HG03039 (cell line): Measurements from ENCODE around the gene RNPEPL1.

ENCODE experiments used
- ATAC-seq: cut with Tn5 transposase; IDR thresholded peaks from one replicate; pipeline ENCODE4 v1.9.1; 2021; ENCODE audit warnings: mild to moderate bottlenecking, moderate library complexity; ENCODE audit not compliant: unreplicated experiment

Gene RNPEPL1

GRCh38 chr2:240589850-240590525 lies 21.7 kb downstream of the RNPEPL1 start:
- ATAC-seq: no peak

GRCh38 chr2:240590681-240591111 lies 22.4 kb downstream of the RNPEPL1 start:
- ATAC-seq: no peak

GRCh38 chr2:240591226-240591625 lies 22.9 kb downstream of the RNPEPL1 start:
- ATAC-seq: no peak

- ATAC-seq: no peak
These were observed 23.5 kb downstream of the RNPEPL1 start for GRCh38 chr2:240591784-240592183.

- ATAC-seq: no peak
These were observed 24.9 kb downstream of the RNPEPL1 start for GRCh38 chr2:240593026-240593702.

GRCh38 chr2:240593703-240594451 lies 25.6 kb downstream of the RNPEPL1 start:
- no peak for ATAC-seq

- ATAC-seq: no peak
These were observed 26.5 kb downstream of the RNPEPL1 start for GRCh38 chr2:240594511-240595380.

- no peak for ATAC-seq
These were observed 27.2 kb downstream of the RNPEPL1 start for GRCh38 chr2:240595381-240596079.

- no peak for ATAC-seq
These were observed 27.8 kb downstream of the RNPEPL1 start for GRCh38 chr2:240596080-240596460.

- ATAC-seq: no peak
These were observed 28.2 kb downstream of the RNPEPL1 start for GRCh38 chr2:240596491-240596931.

- ATAC-seq: no peak
These were observed 28.8 kb downstream of the RNPEPL1 start for GRCh38 chr2:240597054-240597418.

- ATAC-seq: no peak
These were observed 29.3 kb downstream of the RNPEPL1 start for GRCh38 chr2:240597419-240598181.

GRCh38 chr2:240598311-240598911 lies 30.1 kb downstream of the RNPEPL1 start:
- no peak for ATAC-seq

- no peak for ATAC-seq
These were observed 30.9 kb downstream of the RNPEPL1 start for GRCh38 chr2:240599141-240599583.

- no peak for ATAC-seq
These were observed 32.2 kb downstream of the RNPEPL1 start for GRCh38 chr2:240600451-240600961.

- ATAC-seq: no peak
These were observed 33.0 kb downstream of the RNPEPL1 start for GRCh38 chr2:240601061-240601830.

- no peak for ATAC-seq
These were observed 33.5 kb downstream of the RNPEPL1 start for GRCh38 chr2:240601831-240602160.
